Measurements from ENCODE around the gene UBL7.

DNA sequence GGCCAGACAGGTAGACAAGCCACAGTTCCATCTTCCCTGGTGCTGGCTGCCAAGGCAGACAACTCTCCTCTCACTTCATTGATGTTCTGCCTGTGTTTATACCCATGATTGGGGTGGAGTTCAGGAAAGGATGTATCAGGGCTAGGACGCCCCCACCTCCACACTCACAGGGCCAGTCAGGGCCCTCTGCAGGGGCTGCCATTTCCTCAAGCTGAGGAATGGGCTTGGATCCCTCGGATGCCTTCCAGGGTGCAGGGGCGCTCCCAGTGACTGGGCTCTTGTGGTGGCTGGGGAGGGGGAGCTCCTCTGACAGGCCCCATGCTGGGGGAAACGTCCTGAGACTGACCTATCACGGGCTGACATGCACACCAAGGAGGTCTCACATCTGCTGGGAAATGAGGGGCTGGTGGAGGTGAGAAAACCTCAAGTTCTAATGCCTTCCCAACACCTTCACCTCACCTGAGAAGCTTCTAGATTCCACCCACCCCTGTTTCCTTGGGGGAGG lies 58.6 kb downstream of the UBL7 start:
- TF ChIP-seq EZH2 (IDR thresholded peaks at IDR 0.05; ENCODE audit: insufficient read depth, poor library complexity, severe bottlenecking) (no peak), EZH2phosphoT487 (IDR thresholded peaks at IDR 0.05; ENCODE audit: insufficient read depth, low read depth) (no peak)

Data from GM23248 (cell line).